ENCODE results near the gene RARA. TPM values are rescaled to one million over a fixed set of nuclear protein-coding genes. Genes with fewer than 3 reads are reported as not detected.
A peak's percentile ranks its signal among the peaks of the same experiment; 100 is the strongest.

RARA gene
- total and polyA plus RNA-seq, 8 donors, result 11.2 to 40.8 (median 19.4) TPM

GRCh38 chr17:40345994-40346764, 37.2 kb downstream of the RARA start:
- Histone ChIP-seq H3K36me3 (peaks cover 0 to 30% (median 16%) of the 10 kb centered on the region in 4 donors), H3K27me3 (no peaks in the 10 kb centered on the region), H3K4me3 (peak overlapping the region; percentile 68 to 83 (median 78)), H3K27ac (peak overlapping the region; percentile 77 to 98 (median 89)), H3K9me3 (no peaks in the 10 kb centered on the region), H3K4me1 (peaks cover 78 to 89% (median 86%) of the 10 kb centered on the region in 4 donors)
- intact Hi-C loops (cut with DNase I; ENCODE audit: low total_unique reads), result no loop called here
- peak in 1 of 2 donors; percentile 70 for DNase-seq
- WGBS, 5 donors, result 34 to 45% (median 37%) methylated on average over 11 of the region's 11 CpGs
- no peak for TF ChIP-seq CTCF (IDR thresholded peaks at IDR 0.05)
- TF ChIP-seq POLR2AphosphoS5 (IDR thresholded peaks at IDR 0.05), result no peak
- TF ChIP-seq EP300 (IDR thresholded peaks at IDR 0.05), result no peak
- TF ChIP-seq POLR2A (IDR thresholded peaks at IDR 0.05), result no peak

- no peaks in the 10 kb centered on the region for H3K27me3 ChIP-seq
- H3K4me3 ChIP-seq, result peak overlapping the region in 2 of 4 donors; percentile 77 to 83
- no peak for TF ChIP-seq EP300 (IDR thresholded peaks at IDR 0.05)
- no peak for TF ChIP-seq POLR2AphosphoS5 (IDR thresholded peaks at IDR 0.05)
- TF ChIP-seq CTCF (IDR thresholded peaks at IDR 0.05), result no peak
- no peak for TF ChIP-seq POLR2A (IDR thresholded peaks at IDR 0.05)
- intact Hi-C loops (cut with DNase I; ENCODE audit: low total_unique reads), result no loop called here
- H3K9me3 ChIP-seq, result no peaks in the 10 kb centered on the region
- H3K36me3 ChIP-seq, result peaks cover 6 to 36% (median 22%) of the 10 kb centered on the region in 4 donors
- peak overlapping the region; percentile 3 to 98 (median 89) for H3K27ac ChIP-seq
- DNase-seq, result no peak
- H3K4me1 ChIP-seq, result peaks cover 80 to 95% (median 88%) of the 10 kb centered on the region in 4 donors
- 22 to 60% (median 38%) methylated on average over 1 of the region's 1 CpG for WGBS, 5 donors
Observed at GRCh38 chr17:40346765-40347158, 37.8 kb downstream of the RARA start.

- Histone ChIP-seq H3K9me3 (no peaks in the 10 kb centered on the region), H3K36me3 (peaks cover 13 to 44% (median 30%) of the 10 kb centered on the region in 4 donors), H3K4me3 (peak overlapping the region in 2 of 4 donors; percentile 77 to 83), H3K27ac (peak overlapping the region; percentile 6 to 98 (median 89)), H3K4me1 (peaks cover 80 to 99% (median 89%) of the 10 kb centered on the region in 4 donors), H3K27me3 (no peaks in the 10 kb centered on the region)
- peak in 1 of 2 donors; percentile 71 for DNase-seq
- 44 to 55% (median 50%) methylated on average over 8 to 9 of the region's 9 CpGs for WGBS, 5 donors
- intact Hi-C loops (cut with DNase I; ENCODE audit: low total_unique reads), result no loop called here
- TF ChIP-seq POLR2AphosphoS5 (IDR thresholded peaks at IDR 0.05) (no peak), EP300 (IDR thresholded peaks at IDR 0.05) (no peak), POLR2A (IDR thresholded peaks at IDR 0.05) (no peak), CTCF (IDR thresholded peaks at IDR 0.05) (no peak)
Observed at GRCh38 chr17:40347319-40348135, 38.5 kb downstream of the RARA start.

- DNase-seq, result peak in 1 of 2 donors; percentile 22
- peak overlapping the region in 2 of 4 donors; percentile 7 to 9 for H3K4me3 ChIP-seq
- H3K36me3 ChIP-seq, result peaks cover 19 to 50% (median 36%) of the 10 kb centered on the region in 4 donors
Observed at GRCh38 chr17:40348136-40348504, 39.1 kb downstream of the RARA start.

More at GRCh38 chr17:40348136-40348504, 39.1 kb downstream of the RARA start:
- TF ChIP-seq POLR2AphosphoS5 (IDR thresholded peaks at IDR 0.05) (no peak), EP300 (IDR thresholded peaks at IDR 0.05) (no peak), CTCF (IDR thresholded peaks at IDR 0.05) (no peak), POLR2A (IDR thresholded peaks at IDR 0.05) (no peak)
- Histone ChIP-seq H3K4me1 (peaks cover 77 to 99% (median 85%) of the 10 kb centered on the region in 4 donors), H3K27me3 (no peaks in the 10 kb centered on the region), H3K9me3 (no peaks in the 10 kb centered on the region), H3K27ac (peak overlapping the region; percentile 6 to 98 (median 89))
- intact Hi-C loops (cut with DNase I; ENCODE audit: low total_unique reads), result no loop called here
- 31 to 65% (median 55%) methylated on average over 5 of the region's 5 CpGs for WGBS, 5 donors

All from stomach (tissue), 9 donors.